TTC549 (cell line): ENCODE measurements around the gene EFNA3.
A peak's percentile ranks its signal among the peaks of the same experiment; 100 is the strongest.

ENCODE experiments used
- FAIRE-seq: peaks from 2 replicates; lab custom pipeline; 2012; peaks lifted over from hg19 to GRCh38; lab: Jason Lieb, UNC

The EFNA3 gene, protein sequence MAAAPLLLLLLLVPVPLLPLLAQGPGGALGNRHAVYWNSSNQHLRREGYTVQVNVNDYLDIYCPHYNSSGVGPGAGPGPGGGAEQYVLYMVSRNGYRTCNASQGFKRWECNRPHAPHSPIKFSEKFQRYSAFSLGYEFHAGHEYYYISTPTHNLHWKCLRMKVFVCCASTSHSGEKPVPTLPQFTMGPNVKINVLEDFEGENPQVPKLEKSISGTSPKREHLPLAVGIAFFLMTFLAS

DNA sequence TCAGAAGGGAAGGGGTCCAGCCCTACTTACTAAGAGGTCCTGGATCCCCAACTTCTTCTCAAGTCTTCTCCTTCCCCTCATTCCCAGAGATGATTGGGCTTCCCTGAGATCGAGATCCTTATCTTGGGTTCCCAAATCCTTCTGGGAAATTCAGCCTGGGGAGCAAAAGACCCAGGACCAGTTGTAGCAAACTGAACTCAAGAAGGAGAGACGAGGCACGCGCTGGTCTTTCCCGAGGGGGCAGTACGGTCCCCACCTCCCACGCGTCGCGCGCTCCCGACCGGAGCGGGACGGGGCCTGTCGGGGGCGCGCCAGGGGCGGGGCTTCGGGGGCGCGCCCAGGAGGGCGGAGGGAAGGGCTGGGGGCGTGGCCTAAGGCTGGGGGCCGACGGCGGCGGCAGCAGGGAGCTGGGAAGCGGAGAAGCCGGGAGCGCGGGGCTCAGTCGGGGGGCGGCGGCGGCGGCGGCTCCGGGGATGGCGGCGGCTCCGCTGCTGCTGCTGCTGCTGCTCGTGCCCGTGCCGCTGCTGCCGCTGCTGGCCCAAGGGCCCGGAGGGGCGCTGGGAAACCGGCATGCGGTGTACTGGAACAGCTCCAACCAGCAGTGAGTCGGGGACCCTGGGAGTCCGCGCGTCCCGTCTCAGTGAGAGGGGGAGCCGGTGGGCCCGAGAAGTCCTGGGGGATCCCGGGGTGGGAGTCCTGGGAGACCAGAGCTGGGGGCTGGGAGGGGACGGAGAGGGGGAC is at the start of gene EFNA3:
EFNA3 (plus strand) TSS at position 369 of the 741 bp plus-strand sequence; CDS start at position 474, 105 bp downstream.
- FAIRE-seq = no peak

DNA sequence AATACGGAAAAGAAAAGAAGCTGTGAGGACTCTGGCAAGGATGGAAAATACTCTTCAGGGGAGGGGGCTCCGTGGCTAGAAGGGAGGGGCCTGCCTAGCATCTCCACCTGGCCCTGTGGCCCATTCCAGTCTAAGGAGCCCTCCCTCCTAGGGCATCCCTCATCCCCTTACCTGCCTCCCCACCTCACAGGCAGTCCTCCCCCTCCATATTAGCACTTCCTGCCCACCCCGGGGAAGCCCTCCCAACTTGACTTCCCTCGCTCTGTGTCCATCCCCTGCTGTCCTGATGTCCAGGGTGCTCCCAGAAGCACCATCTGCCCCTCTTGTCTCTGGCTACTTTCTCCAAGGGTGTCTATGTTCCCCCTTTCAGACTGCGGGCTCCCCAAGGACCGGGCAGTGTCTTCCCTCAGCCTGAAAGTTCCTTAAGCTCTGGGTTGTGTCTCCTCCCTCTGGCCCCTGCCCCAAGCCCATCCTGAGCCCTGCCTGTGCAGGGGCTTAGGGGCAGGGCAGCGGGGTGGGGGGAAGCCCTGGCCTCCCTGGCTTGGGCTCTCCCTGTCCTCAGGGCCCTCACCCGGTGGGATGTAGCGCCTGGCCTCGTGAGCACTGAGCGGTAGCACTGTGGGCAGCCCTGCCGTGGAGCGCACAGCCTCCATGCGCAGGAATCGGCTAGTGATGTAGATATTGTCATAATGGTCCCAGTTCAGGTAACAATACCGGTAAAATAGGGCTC is 49.0 kb upstream of the EFNA3 start:
- FAIRE-seq = no peak

DNA sequence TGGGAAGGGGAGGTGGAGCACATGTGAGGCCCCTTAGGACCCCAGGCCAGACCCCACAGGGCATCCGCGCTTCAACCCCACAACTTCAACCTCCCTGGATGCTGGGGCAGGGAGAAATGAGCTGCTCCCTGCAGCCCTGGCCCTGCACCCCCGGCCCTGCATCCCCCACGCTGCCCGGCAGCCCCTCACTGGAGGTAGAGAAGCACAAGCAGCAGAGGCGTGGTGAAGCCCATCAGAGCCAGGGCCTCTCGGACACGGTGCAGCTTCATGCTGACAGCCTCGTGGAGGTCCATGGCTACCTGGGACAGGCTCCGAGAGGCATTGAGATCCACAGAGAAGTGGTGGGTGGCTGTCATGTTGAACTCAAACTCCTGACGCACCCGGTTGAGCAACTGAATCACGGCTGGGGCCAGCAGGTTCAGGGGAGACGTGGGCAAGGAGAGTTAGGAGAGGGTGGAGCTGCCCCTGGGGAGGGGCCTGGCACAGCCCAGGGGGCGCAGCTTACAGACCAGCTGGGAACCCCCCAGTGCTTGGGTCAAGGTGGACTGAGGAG is 48.3 kb upstream of the EFNA3 start:
- no peak for FAIRE-seq

DNA sequence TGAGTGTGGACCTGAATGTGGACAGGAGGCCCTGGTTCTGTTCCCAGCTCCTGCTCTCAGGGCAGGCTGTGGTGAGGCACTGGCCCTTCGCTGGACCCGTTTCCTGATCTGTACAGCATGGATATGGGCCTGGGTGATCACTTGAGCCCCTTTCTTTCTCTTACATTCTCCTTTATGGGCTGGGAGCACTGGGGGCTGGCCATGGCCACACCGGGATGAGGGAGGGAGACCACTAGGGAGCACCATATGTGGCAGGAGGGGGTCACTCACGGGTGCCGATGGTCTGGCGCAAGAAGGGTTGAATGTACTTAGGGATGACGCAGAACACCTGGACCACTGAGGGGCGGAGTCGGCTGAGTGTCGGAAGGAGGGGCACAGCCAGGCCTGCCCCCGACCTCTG is 47.7 kb upstream of the EFNA3 start:
- FAIRE-seq = no peak

DNA sequence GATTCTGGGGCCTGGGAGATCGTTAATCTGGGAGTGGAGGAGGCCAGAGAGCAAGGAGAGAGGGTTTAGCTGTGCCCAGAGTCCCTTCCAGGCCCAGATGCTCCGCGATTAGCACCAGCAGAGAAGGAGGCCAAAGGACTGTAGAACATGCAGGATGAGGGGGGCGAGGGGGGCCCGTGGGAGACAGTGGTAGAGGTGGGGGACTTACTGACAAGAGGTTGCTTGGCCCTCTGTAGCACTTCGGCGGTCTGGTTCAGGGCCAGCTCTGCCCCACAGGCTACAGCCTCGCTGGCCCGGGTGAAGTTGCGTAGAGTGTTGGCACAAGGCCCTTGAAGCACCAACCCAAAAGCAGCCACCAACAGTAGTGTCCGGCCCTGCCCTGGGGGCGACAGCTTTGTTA is 45.8 kb upstream of the EFNA3 start:
- no peak for FAIRE-seq

DNA sequence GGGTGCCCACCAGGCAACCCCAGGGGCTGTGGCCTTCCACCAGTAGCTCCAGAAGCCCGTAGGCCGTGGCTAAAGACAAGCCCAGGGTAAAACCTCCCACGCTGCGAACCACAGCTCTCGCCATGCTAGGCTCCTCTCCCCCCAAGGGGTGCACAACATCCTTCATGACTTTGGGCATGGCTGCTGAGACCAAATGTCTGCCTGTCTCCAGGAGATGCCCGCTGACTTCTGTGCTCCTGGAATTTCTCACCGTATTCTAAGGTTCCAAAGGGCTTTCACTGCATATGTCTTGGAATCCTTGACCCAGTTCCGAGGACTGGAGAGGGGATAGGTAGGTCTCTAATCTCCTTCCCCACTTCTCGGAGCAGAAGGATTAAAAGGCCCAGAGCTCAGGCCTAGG is 45.1 kb upstream of the EFNA3 start, which contains the start of the genes DCST1 and DCST2:
DCST1 (plus strand) TSS at position 301 of the 400 bp plus-strand sequence. CDS start 213 bp downstream, outside the sequence.
DCST2 (minus strand) TSS at position 258 of the 400 bp plus-strand sequence; CDS start at position 178, 80 bp downstream.
- no peak for FAIRE-seq

DNA sequence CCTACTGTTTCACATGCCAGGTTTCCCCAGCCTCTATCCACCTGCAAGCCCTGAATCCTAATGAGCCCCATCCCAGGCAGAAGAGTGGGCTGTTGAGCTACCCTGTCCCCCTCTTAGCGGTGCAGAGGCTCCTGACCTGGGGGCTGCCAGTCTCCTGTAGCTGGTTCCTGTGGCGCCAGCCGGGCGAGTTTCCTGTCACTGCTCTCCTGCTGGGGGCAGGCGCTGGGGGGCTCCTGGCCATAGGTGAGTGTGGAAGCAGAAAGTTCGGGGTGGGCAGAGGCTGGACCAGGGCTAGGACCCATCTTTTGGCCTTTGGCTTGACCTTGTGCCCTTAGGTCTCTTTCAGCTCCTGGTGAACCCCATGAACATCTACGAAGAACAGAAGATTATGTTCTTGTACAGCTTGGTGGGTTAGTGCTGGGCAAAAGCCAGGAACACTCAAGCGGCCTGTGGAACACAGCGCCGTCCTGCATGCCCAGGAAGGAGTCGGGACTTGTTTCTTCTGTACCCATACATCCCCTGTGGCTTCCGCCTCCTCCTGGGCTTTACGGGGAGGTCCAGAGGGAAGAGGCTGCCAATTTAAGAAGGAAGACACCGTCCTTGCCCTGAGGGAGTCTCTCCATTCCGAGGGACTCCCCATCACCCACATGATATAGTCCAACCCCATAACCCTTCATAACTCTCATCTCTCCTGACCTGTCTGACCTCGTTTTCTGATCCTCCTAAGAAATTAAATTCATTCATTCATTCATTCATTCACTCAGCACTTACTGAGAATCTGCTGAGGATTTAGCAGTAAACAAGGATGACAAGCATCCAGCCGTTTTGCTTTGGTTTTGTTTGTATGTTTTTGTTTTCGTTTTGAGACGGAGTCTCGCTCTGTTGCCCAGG is 44.1 kb upstream of the EFNA3 start:
- FAIRE-seq = no peak

DNA sequence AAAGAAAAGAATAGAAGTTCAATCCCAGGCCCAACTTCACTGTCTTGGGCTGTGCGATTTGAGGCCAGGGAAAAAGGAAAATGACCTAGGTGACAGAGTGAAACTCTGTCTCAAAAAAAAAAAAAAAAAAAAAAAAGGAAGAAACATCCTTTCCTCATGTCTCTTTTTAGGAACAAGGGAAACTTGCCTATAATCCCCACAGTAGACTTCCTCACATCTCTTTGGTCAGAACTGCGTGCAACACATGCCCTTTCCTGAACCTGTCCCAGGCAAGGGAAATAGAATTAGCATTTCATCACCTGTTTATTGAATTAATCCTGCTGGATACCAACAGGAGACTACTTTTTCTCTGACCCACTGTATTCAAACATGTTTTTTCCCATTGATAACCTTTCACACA is 42.7 kb upstream of the EFNA3 start:
- no peak for FAIRE-seq

DNA sequence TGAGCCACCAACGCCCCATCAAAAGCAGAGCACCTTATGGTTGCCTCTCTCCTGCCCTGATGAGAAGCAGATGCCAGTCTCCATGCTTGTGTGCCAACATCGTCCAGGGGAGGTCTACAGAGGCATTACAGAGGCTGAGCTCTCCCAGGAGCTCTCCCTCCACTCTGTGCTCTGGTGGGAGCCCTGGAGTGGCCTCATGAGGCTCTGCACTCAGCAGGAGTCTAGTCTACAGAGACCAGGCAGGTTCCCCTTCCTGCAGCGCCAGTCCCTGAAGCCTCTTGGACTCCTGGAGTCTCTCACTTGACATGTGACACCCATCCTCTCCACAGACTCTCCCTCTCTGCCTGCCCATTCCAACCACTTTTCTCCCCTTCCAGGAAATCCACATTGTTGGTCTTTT is 41.6 kb upstream of the EFNA3 start:
- FAIRE-seq = no peak

DNA sequence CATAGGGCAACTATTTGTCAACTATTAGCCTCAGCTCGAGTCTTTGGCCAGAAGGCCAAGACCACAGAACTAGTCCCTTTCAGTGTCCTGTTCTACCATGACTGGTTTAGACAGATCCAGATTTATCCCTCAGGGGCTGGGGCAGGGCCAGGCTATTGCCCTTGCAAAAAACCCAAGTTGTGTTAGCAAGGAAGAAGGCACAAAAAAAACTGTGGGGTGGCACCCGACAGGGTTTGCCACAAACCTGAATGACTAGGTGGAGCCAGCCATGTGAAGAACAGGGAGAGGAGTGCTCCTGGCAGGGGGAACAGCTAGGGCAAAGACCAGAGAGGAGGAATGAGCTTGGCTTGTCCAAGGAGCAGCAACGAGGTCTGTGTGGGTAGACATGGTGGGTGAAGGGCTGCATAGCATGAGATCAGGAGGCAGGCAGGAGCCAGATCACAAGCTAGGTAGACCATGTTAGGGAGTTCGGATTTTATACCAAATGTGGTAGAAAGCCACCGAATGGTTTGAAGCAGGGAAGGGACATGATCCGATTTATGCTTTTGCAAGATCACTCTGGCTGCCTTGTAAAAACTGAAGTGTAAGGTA is 40.7 kb upstream of the EFNA3 start:
- FAIRE-seq = no peak

DNA sequence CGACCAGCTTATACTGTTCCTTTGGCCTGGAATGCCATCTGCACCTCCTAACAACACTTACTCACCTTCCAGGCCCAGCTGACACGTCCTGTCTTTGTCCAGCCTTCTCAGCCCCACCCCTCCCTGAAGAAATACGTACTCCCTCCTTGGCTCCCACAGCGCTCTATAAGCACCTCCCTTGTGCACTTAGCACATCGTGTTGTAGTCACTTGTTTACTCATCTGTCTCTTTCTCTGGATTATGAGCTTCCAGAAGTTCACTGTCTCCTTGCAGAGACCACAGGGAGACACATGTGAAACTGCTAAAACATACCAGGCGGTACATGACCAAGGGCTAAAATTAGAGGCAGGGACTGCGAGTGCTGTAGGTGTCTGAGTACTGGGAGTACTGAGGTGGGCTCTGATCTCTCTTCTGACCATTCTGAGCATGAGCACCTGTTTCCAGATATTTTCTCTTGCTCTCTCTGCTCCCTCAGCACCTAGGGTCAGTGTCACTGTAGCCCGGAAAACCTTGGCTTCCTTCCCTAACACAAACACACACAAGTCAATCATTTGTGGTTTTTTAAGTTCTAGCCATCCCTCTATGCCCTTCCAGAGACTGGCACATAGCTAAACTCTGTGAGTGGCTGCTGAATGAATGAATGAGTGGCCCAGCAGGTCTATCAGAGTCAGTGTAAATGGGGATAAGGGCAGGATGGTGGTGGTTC is 39.9 kb upstream of the EFNA3 start:
- FAIRE-seq = no peak

DNA sequence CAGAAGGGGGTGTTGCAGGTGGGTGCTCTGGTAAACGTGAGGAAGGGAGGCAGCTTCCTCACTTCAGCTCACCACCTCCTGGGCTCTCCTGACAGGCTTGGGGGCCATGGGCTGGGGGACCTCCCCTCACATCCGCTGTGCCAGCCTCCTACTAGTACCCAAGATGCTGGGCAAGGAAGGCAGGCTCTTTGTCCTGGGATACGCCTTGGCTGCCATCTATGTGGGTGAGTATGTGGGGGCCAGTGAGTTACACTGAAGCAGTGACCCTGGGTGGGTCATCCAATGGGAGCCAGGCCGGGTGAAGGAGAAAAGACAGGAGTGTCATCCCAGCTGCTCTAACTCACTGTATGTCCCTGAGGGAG is 39.3 kb upstream of the EFNA3 start:
- no peak for FAIRE-seq

DNA sequence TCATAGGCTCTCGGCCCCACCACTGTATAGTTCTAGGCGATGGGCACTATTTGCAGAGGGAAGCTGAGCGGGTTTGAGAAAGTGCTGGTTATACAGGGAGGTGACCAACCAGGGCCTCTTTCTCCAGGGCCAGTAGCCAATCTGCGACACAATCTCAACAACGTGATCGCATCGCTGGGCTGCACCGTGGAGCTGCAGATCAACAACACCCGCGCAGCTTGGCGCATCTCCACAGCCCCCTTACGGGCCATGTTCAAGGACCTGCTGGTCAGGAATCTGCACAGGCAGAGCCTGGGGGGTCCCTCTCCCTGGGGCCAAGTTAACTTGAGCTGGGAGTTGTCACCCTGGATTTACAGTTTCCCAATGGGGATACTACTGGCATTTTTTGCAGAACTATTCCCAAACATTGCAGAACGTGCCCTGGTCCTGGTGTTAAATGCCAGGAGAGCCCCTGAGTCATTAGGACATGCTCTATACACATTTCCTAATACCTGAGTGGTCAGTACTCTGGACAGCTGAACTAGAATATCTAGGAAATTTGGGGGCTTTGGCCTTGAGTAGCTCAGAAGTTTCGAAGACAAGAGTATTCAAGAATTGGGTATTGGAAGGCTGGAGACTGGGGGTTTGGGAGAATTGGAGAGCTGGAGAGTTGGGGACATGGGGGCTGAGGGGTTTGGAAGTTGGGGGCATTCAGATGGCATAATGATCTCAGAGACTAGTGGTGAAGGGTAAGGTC is 38.1 kb upstream of the EFNA3 start:
- no peak for FAIRE-seq

DNA sequence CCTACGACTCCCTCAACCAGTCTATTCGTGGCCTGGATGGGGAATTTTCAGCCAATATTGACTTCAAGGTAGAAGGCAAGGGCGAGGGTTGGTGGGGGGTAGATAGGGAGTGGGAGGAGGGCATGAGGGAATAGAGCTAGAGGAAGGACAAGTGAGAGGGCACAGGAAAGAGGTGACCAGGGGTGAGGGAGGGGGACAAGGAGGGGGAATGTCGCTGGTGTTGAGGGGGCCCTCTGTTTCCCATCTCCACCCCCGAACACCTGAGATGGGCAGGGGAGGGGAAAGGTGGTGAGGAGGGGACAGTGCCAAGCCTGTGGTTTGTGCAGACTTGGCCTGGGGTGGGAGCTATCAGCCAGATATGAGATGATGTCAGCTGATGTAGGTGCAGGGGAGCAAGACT is 35.8 kb upstream of the EFNA3 start:
- FAIRE-seq = no peak

DNA sequence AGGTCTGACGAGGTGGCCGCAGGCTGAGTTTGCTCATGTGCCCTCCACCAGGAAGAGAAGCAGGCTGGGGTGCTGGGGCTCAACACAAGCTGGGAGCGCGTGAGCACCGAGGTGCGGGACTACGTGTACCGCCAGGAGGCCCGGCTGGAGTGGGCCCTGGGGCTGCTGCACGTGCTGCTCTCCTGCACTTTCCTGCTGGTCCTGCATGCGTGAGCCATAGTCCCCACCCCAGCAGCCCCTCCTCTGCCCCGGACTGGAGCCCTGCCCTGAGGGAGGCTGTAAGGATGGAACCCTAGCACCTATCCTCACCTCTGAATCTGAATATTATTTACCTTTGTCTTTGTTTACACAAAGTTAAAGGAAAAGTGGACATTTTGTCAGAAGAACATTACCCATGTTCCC is 35.3 kb upstream of the EFNA3 start:
- FAIRE-seq = no peak

DNA sequence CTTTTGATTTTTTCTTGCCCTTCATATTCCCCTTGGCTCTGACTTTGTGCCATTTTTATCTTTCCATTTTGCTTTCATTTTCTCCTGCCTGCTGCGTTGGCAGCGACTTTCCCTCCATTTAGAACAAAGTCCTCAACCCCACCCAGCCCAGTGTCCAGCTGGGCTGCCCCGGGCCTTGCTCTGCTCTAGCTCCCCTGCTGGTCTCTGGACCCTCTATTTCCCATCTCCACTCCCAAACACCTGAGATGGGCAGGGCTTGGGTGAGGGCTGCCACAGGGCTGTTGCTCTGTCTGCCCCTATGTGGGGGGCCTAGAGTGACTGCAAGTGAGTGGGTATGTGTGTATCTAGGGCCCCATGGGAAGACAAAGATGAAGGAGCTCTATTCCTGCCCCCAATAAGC is 34.8 kb upstream of the EFNA3 start:
- no peak for FAIRE-seq

DNA sequence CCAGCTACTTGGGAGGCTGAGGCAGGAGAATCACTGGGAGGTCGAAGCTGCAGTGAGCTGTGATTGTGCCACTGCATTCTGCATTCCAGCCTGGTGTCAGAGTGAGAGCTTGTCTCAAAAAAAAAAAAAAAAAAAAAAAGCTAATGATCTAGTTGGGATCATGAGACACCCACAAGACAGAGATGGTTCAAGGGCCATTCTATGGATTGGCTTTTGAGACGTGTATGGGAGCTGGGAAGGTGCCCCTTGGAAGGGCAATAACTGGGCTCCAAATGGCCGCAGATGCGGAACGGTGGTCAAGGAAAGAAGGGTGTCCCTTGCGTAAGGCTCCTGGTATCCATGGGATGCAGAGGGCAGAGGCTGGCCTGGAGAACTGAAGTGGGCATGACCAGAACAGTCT is 34.3 kb upstream of the EFNA3 start:
- FAIRE-seq = no peak

DNA sequence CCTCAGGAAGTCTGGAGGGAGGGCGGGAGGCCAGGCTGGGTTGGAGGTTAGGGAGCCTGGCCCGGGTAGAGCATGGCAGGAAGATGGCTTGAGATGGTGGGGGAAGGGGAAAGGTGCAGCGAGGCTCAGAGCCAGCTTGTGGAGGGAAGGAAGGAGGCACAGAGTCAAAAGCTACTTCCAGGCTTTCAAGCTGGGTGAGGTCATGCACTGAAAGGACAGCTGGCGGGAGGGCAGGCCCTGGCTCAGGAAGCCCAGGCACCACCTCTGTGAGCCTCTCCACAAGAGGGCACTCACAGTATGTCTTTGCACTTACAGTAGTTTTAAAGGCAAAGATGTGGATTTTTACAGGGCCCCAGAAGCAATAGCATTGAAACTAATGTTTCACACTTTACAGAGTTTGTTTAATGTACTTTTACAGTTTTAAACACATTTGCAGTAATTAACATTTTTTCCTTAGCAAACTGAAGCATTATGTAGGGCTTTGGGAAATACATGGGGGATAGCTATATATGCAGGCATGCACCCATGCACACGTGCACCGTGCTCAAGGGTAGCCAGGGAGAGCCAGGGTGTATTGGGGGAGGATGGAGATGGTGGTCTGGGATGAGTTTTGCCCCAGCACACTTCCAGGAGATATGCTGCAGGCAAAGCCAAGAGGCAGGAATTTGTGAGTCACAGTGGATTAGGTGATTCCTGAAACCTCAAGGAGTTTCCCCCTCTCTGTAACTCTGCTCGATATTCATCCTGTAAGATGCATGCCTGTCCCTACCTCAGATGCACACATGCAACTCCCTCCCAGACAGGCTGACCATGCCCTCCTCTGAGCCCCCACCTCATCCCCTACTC is 33.6 kb upstream of the EFNA3 start:
- peak; percentile 91 for FAIRE-seq
